Upper lobe of left lung (tissue), 4 donors: ENCODE results near the gene SEPTIN2.

Experiments
- CTCF ChIP-seq, 6 experiments: fragments of 450-650 bp in 4 of 6; fragments of 200-600 bp in 2 of 6; sonication (generic) in 2 of 6; IDR thresholded peaks; one replicate each; pipeline ENCODE4 v1.5.1; 2016 to 2019; ENCODE audit warnings: antibody characterized with exemption in 6 of 6
- EP300 ChIP-seq, 4 donors: sonication (generic); formaldehyde crosslinking; IDR thresholded peaks; one replicate each; pipeline ENCODE4 v1.5.1; 2017; ENCODE audit warnings: antibody characterized with exemption in 4 of 4, control low read depth in 2 of 4
- POLR2A ChIP-seq, 4 donors: fragments of 450-650 bp; IDR thresholded peaks; one replicate each; pipeline ENCODE4 v1.5.1; 2016 to 2017; ENCODE audit warnings: antibody characterized with exemption in 4 of 4, mild to moderate bottlenecking in 2 of 4
- POLR2AphosphoS5 ChIP-seq, 2 donors: sonication (generic); formaldehyde crosslinking; IDR thresholded peaks; one replicate each; pipeline ENCODE4 v1.5.1; 2017; ENCODE audit warnings: antibody characterized with exemption in 2 of 2

- TF ChIP-seq CTCF (IDR thresholded peaks at IDR 0.05) (no peak), POLR2A (IDR thresholded peaks at IDR 0.05) (no peak), POLR2AphosphoS5 (IDR thresholded peaks at IDR 0.05) (no peak), EP300 (IDR thresholded peaks at IDR 0.05) (no peak)
Observed at GRCh38 chr2:241359481-241360045, 43.8 kb downstream of the SEPTIN2 start.
